ENCODE data around the gene KIF1B. TPM values are rescaled to one million over a fixed set of nuclear protein-coding genes. Genes with fewer than 3 reads are reported as not detected.

KIF1B gene
- total RNA-seq, 1 donor from 2014 or later = 70.4 TPM

- ATAC-seq (no peak), DNase-seq (ENCODE audit: low spot score) (no peak)
- intact Hi-C loops (cut with DNase I) = no loop called here
These were observed 54.7 kb downstream of the KIF1B start for GRCh38 chr1:10265027-10265426.

GRCh38 chr1:10265900-10266299 is 55.5 kb downstream of the KIF1B start:
- ATAC-seq (no peak), DNase-seq (ENCODE audit: low spot score) (no peak)
- intact Hi-C loops (cut with DNase I) = no loop called here

- intact Hi-C loops (cut with DNase I) = no loop called here
- no peak for ATAC-seq
- no peak for DNase-seq (ENCODE audit: low spot score)
These were observed 56.9 kb downstream of the KIF1B start for GRCh38 chr1:10267319-10267718.

- ATAC-seq (no peak), DNase-seq (ENCODE audit: low spot score) (no peak)
- intact Hi-C loops (cut with DNase I) = no loop called here
These were observed 57.6 kb downstream of the KIF1B start for GRCh38 chr1:10267921-10268320.

GRCh38 chr1:10271090-10271489 is 60.7 kb downstream of the KIF1B start:
- DNase-seq (ENCODE audit: low spot score) (no peak), ATAC-seq (no peak)
- intact Hi-C loops (cut with DNase I) = no loop called here

- no peak for DNase-seq (ENCODE audit: low spot score)
- ATAC-seq = no peak
- intact Hi-C loops (cut with DNase I) = no loop called here
These were observed 61.5 kb downstream of the KIF1B start for GRCh38 chr1:10271869-10272268.

GRCh38 chr1:10272274-10272673 is 61.9 kb downstream of the KIF1B start:
- ATAC-seq (no peak), DNase-seq (ENCODE audit: low spot score) (no peak)
- intact Hi-C loops (cut with DNase I) = no loop called here

GRCh38 chr1:10278880-10279279 is 68.5 kb downstream of the KIF1B start:
- intact Hi-C loops (cut with DNase I) = no loop called here
- ATAC-seq (no peak), DNase-seq (ENCODE audit: low spot score) (no peak)

GRCh38 chr1:10280439-10281350 is 70.3 kb downstream of the KIF1B start:
- ATAC-seq (no peak), DNase-seq (ENCODE audit: low spot score) (no peak)
- intact Hi-C loops (cut with DNase I) = no loop called here

GRCh38 chr1:10283318-10283984 is 73.1 kb downstream of the KIF1B start:
- no peak for DNase-seq (ENCODE audit: low spot score)
- intact Hi-C loops (cut with DNase I) = no loop called here
- no peak for ATAC-seq

- no peak for ATAC-seq
- intact Hi-C loops (cut with DNase I) = no loop called here
- no peak for DNase-seq (ENCODE audit: low spot score)
These were observed 75.9 kb downstream of the KIF1B start for GRCh38 chr1:10286244-10286643.

- ATAC-seq = no peak
- no peak for DNase-seq (ENCODE audit: low spot score)
- intact Hi-C loops (cut with DNase I) = no loop called here
These were observed 76.8 kb downstream of the KIF1B start for GRCh38 chr1:10287023-10287645.

- no peak for DNase-seq (ENCODE audit: low spot score)
- intact Hi-C loops (cut with DNase I) = no loop called here
- no peak for ATAC-seq
These were observed 77.8 kb downstream of the KIF1B start for GRCh38 chr1:10288029-10288615.

- DNase-seq (ENCODE audit: low spot score) (no peak), ATAC-seq (no peak)
- intact Hi-C loops (cut with DNase I) = no loop called here
These were observed 81.3 kb downstream of the KIF1B start for GRCh38 chr1:10291705-10292104.

GRCh38 chr1:10292188-10292587 is 81.8 kb downstream of the KIF1B start:
- no peak for DNase-seq (ENCODE audit: low spot score)
- no peak for ATAC-seq
- intact Hi-C loops (cut with DNase I) = no loop called here

GRCh38 chr1:10295481-10296085 is 85.2 kb downstream of the KIF1B start:
- intact Hi-C loops (cut with DNase I) = no loop called here
- no peak for DNase-seq (ENCODE audit: low spot score)
- ATAC-seq = no peak

GRCh38 chr1:10299151-10299550 is 88.8 kb downstream of the KIF1B start:
- ATAC-seq (no peak), DNase-seq (ENCODE audit: low spot score) (no peak)
- intact Hi-C loops (cut with DNase I) = no loop called here

GRCh38 chr1:10302416-10302815 is 92.0 kb downstream of the KIF1B start:
- ATAC-seq = no peak
- DNase-seq (ENCODE audit: low spot score) = no peak
- intact Hi-C loops (cut with DNase I) = no loop called here

- no peak for ATAC-seq
- no peak for DNase-seq (ENCODE audit: low spot score)
- intact Hi-C loops (cut with DNase I) = no loop called here
These were observed 93.9 kb downstream of the KIF1B start for GRCh38 chr1:10304295-10304694.

Measured in sciatic nerve (tissue), 2 donors.